ENCODE results near the gene TNFAIP8.

TNFAIP8 gene

GRCh38 chr5:119321569-119322311, 34.1 kb upstream of the TNFAIP8 start:
- FAIRE-seq = no peak
- TF ChIP-seq POLR2A (IDR thresholded peaks at IDR 0.05; ENCODE audit: low read depth, low read length) = no peak
- DNase-seq (ENCODE audit: insufficient read length, low spot score) = no peak

GRCh38 chr5:119322312-119322947, 33.4 kb upstream of the TNFAIP8 start:
- DNase-seq (ENCODE audit: insufficient read length, low spot score) (no peak), FAIRE-seq (no peak)

GRCh38 chr5:119322948-119323537, 32.8 kb upstream of the TNFAIP8 start:
- DNase-seq (ENCODE audit: insufficient read length, low spot score) (no peak), FAIRE-seq (no peak)

More at GRCh38 chr5:119322312-119322947, 33.4 kb upstream of the TNFAIP8 start:
- no peak for TF ChIP-seq POLR2A (IDR thresholded peaks at IDR 0.05; ENCODE audit: low read depth, low read length)

GRCh38 chr5:119323601-119324000, 32.2 kb upstream of the TNFAIP8 start:
- FAIRE-seq (no peak), DNase-seq (ENCODE audit: insufficient read length, low spot score) (no peak)
- no peak for TF ChIP-seq POLR2A (IDR thresholded peaks at IDR 0.05; ENCODE audit: low read depth, low read length)

More at GRCh38 chr5:119322948-119323537, 32.8 kb upstream of the TNFAIP8 start:
- TF ChIP-seq POLR2A (IDR thresholded peaks at IDR 0.05; ENCODE audit: low read depth, low read length) = no peak

GRCh38 chr5:119324842-119325241, 31.0 kb upstream of the TNFAIP8 start:
- FAIRE-seq (no peak), DNase-seq (ENCODE audit: insufficient read length, low spot score) (no peak)
- TF ChIP-seq POLR2A (IDR thresholded peaks at IDR 0.05; ENCODE audit: low read depth, low read length) = no peak

- DNase-seq (ENCODE audit: insufficient read length, low spot score) (no peak), FAIRE-seq (no peak)
- no peak for TF ChIP-seq POLR2A (IDR thresholded peaks at IDR 0.05; ENCODE audit: low read depth, low read length)
These were observed 28.8 kb upstream of the TNFAIP8 start for GRCh38 chr5:119327018-119327417.

GRCh38 chr5:119328753-119329602, 26.8 kb upstream of the TNFAIP8 start:
- TF ChIP-seq POLR2A (IDR thresholded peaks at IDR 0.05; ENCODE audit: low read depth, low read length) = no peak
- no peak for DNase-seq (ENCODE audit: insufficient read length, low spot score)
- no peak for FAIRE-seq

GRCh38 chr5:119329666-119330065, 26.2 kb upstream of the TNFAIP8 start:
- TF ChIP-seq POLR2A (IDR thresholded peaks at IDR 0.05; ENCODE audit: low read depth, low read length) = no peak
- no peak for FAIRE-seq
- no peak for DNase-seq (ENCODE audit: insufficient read length, low spot score)

- TF ChIP-seq POLR2A (IDR thresholded peaks at IDR 0.05; ENCODE audit: low read depth, low read length) = no peak
- no peak for DNase-seq (ENCODE audit: insufficient read length, low spot score)
- FAIRE-seq = no peak
These were observed 25.2 kb upstream of the TNFAIP8 start for GRCh38 chr5:119330367-119331183.

GRCh38 chr5:119331566-119332095, 24.2 kb upstream of the TNFAIP8 start:
- DNase-seq (ENCODE audit: insufficient read length, low spot score) (no peak), FAIRE-seq (no peak)
- no peak for TF ChIP-seq POLR2A (IDR thresholded peaks at IDR 0.05; ENCODE audit: low read depth, low read length)

- TF ChIP-seq POLR2A (IDR thresholded peaks at IDR 0.05; ENCODE audit: low read depth, low read length) = no peak
- FAIRE-seq (no peak), DNase-seq (ENCODE audit: insufficient read length, low spot score) (no peak)
These were observed 23.6 kb upstream of the TNFAIP8 start for GRCh38 chr5:119332208-119332607.

GRCh38 chr5:119332978-119333401, 22.8 kb upstream of the TNFAIP8 start:
- FAIRE-seq = no peak
- TF ChIP-seq POLR2A (IDR thresholded peaks at IDR 0.05; ENCODE audit: low read depth, low read length) = no peak

GRCh38 chr5:119333421-119333851, 22.4 kb upstream of the TNFAIP8 start:
- no peak for TF ChIP-seq POLR2A (IDR thresholded peaks at IDR 0.05; ENCODE audit: low read depth, low read length)
- FAIRE-seq = no peak
- DNase-seq (ENCODE audit: insufficient read length, low spot score) = no peak

More at GRCh38 chr5:119332978-119333401, 22.8 kb upstream of the TNFAIP8 start:
- DNase-seq (ENCODE audit: insufficient read length, low spot score) = no peak
